ENCODE results near the gene SEPTIN12. TPM values are rescaled to one million over a fixed set of nuclear protein-coding genes. Genes with fewer than 3 reads are reported as not detected.

SEPTIN12 gene, protein sequence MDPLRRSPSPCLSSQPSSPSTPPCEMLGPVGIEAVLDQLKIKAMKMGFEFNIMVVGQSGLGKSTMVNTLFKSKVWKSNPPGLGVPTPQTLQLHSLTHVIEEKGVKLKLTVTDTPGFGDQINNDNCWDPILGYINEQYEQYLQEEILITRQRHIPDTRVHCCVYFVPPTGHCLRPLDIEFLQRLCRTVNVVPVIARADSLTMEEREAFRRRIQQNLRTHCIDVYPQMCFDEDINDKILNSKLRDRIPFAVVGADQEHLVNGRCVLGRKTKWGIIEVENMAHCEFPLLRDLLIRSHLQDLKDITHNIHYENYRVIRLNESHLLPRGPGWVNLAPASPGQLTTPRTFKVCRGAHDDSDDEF
- not detected in 2 replicates for total RNA-seq

DNA sequence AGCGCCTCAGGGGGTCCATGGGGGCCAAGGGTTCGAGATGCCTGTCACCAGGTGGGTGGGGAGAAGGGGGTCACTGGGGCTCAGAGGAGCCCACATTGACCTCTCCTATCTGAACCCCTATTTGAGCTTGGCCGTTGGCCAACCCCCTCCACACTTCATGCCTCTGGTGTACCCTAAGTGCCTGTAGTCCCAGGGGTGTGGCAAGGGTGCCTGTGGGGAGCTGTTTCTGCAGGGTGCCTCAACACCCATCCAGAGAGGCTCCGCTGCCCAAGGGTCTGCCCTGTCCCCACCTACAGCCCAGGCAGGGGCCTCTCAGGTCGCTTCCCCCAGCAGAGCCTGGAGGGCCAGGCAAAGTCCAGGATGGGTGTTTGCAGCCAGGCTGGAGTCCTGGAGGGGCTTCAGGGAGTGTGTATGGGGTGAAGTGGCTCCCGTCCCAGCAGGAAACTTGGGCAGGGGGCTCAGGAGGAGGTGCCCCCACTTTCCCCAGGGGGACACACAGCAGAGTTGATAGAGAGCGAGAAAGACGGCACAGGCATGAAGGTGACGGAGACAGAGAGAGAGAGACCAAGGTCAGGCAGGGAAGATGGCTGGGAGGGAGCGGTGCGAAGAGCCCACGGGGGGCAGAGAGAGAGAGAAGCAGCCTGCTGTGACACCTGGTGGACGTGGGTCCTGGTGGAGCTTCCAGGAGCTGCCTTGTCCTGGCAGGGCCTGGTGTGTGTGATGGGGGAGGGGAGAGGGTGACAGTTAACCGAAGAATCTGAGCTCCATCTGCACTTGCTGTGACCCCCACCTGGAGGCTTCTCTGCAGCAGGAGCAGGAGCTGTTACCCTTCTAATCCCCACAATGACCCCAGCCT, at the start of gene SEPTIN12:
Gene SEPTIN12, minus strand, starts transcription at position 719 of the 856 bp plus-strand sequence. Its CDS starts 700 bp downstream, at position 19.

DNA sequence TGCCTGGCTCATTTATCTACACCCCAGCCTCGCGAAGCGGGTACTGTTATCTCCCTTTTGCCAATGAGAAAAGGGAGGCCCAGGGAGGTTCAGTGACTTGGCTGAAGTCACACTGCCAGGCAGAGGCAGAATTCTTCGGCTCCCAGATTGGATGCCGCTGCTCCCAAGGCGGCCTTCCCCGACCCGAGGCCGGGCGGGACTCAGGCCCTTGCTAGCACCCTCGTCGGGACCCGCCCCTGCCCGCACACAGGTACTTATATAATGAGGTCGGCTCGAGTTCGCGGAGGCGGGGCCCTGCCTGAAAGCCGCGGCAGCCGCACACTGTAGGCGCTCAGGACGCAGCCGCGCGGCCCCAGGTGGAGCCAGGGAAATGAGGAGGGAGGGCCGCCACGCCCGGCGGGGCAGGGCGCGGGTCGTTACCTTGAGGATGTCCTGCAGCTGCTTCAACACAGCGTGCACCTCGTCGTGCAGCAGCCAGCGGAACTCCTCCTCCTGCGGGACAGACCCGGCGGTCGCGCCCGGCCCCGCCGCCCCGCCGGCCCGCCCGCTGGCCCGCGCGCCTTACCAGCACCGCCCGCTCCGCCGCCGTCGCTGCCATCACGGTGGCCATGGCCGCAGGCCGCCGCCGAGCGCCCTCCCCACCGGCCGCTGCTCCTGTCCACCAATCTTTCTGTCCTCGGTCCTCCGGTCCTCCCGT, 14.0 kb upstream of the SEPTIN12 start, which contains the start of gene ROGDI:
Gene ROGDI, minus strand, starts transcription at position 672 of the 697 bp plus-strand sequence. Its CDS starts 62 bp downstream, at position 610.

DNA sequence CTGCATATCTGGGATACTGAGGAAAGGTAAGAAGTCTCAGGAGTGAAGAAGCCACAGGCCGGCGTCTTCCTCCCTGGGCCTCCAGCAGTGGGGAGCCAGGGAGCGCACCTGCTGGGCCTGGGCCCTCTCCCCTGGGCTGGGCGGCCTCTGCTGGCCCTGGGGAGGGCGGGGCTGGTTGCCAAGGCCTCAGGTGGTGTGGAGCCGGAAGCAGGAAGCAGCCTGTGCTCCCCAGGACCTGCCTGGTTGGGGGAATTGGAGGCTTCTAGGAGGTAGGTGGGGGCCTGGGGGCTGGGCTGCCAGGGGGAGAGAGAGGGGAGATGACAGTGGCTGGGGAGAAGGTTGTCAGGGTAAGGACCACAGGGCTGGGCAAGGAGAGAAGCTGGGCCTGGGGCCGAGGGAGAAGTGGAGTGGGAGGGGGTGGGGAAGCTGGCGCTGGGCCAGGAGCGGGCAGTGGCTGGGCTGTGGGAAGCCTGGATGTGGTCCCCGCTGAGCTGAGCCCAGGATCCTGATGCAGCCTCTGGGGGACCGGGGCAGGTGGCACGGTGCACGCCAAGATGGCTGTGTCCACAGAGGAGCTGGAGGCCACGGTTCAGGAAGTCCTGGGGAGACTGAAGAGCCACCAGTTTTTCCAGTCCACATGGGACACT, 7.2 kb upstream of the SEPTIN12 start, which contains the start of gene SMIM22:
Gene SMIM22, plus strand, starts transcription at position 189 of the 647 bp plus-strand sequence. Its CDS starts 366 bp downstream, at position 555.

DNA sequence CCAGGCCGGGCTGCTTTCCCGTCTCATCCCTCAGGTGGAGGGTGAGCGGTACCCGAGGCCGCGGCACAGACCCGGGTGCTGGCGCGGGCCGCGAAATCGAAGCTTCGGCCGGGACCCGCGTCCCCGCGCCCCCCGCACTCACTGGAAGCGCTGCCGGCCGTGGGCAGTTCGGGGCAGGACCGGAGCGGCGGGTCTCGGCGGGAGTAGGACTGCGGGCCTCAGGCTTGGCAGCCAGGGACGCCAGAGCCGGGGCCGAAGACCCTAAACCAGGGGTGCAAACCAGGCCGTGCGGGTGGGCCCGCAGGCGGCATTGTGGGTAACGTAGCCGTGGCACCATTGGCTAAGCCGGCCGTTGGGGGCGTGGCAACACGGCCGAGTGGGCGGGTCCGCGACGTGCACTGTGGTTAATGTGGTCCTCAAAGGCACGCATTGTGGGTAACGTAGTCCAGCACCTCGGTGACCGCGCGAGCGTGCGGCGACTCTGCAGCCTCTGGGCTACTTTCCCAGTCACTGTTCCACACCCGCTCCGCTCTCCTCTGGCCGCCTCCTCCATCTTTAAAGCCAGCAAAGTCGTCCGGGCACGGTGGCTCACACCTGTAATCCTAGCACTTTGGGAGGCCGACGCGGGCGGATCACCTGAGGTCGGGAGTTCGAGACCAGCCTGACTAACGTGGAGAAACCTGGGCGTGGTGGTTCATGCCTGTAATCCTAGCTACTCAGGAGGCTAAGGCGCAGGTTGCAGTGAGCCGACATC, 21.1 kb downstream of the SEPTIN12 start, which contains the start of gene ZNF500:
Gene ZNF500, minus strand, starts transcription at position 288 of the 754 bp plus-strand sequence. CDS start 1,184 bp downstream, outside the sequence.

DNA sequence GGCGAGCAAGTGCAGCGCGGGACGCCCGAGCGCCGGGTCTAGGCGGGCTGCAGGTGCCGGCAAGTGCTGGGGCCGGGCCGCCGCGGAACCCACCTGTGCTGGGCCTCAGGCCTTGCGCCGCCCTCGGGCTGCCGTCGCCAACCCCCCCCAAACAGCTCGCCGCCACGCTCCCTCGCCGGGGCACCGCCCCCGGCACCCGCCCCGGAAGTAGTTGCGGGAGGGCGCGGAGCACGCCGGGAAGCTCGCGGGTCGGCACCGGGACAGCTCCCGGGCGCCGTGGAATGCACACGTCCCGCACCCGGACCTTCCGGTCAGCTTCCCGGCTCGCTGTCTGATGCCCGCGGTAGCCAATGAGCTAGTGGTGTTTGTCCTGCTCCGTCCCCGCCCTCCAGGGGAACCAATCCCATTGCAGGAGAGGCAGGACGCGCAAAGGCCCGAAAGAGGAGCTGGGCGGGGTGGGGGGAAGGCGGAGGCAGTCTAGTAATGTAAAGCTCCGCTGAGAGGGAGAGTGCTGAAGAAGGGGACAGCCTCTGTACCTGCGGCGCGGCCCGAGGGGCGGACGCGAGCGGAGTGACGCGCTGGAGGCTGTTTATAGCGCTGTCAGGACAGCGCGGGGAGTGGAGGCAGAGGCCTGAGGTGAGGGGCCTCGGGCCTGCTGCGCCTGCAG, 53.9 kb downstream of the SEPTIN12 start, which contains the start of the genes ANKS3 and DNAAF8:
Gene ANKS3, minus strand, starts transcription at position 209 of the 667 bp plus-strand sequence. CDS start 4,122 bp downstream, outside the sequence.
Gene DNAAF8, plus strand, starts transcription at position 475 of the 667 bp plus-strand sequence. CDS start 1,978 bp downstream, outside the sequence.

Small RNA genes within 50 kb of the gene (small RNA-seq; reads per million reads assigned to genes)
- gene RF00017 (ENCODE audit: low replicate concordance), result not detected

Other genes starting within 250 kb of the SEPTIN12 start
- 13.9 and 19.0 TPM in 2 replicates for gene CDIP1, start 249.6 kb downstream of the SEPTIN12 start, total RNA-seq
- gene C16orf96, start 232.0 kb downstream of the SEPTIN12 start, total RNA-seq, result under 0.01 TPM in 2 replicates
- 11.4 and 12.2 TPM in 2 replicates for gene UBALD1, start 173.5 kb downstream of the SEPTIN12 start, total RNA-seq
- gene MGRN1, start 163.5 kb downstream of the SEPTIN12 start, total RNA-seq, result 53.0 and 56.8 TPM in 2 replicates
- gene NUDT16L1, start 94.8 kb downstream of the SEPTIN12 start, total RNA-seq, result 18.2 and 23.2 TPM in 2 replicates
- 26.7 and 31.4 TPM in 2 replicates for gene ANKS3, start 54.1 kb downstream of the SEPTIN12 start, total RNA-seq
- 0.57 and 1.1 TPM in 2 replicates for gene DNAAF8, start 53.8 kb downstream of the SEPTIN12 start, total RNA-seq
- gene ZNF500, start 21.2 kb downstream of the SEPTIN12 start, total RNA-seq, result 10.9 and 19.5 TPM in 2 replicates
- gene SMIM22, start 7.0 kb upstream of the SEPTIN12 start, total RNA-seq, result not detected in 2 replicates
- gene ROGDI, start 14.3 kb upstream of the SEPTIN12 start, total RNA-seq, result 15.5 and 28.8 TPM in 2 replicates
- 40.5 and 57.8 TPM in 2 replicates for gene GLYR1, start 58.9 kb upstream of the SEPTIN12 start, total RNA-seq
- gene UBN1, start 59.1 kb upstream of the SEPTIN12 start, total RNA-seq, result 28.2 and 30.4 TPM in 2 replicates
- 0.72 and 5.3 TPM in 2 replicates for gene PPL, start 148.8 kb upstream of the SEPTIN12 start, total RNA-seq
- not detected in 2 replicates for gene SEC14L5, start 170.0 kb upstream of the SEPTIN12 start, total RNA-seq
- gene NAGPA, start 245.6 kb upstream of the SEPTIN12 start, total RNA-seq, result 18.2 and 25.8 TPM in 2 replicates

Data from placental pericyte (primary cell).